ENCODE measurements around the gene RXFP4.

GRCh38 chr1:155919801-155920200 lies 21.6 kb upstream of the RXFP4 start:
- no peak for TF ChIP-seq CTCF (IDR thresholded peaks at IDR 0.05; ENCODE audit: insufficient read depth, low read length, poor library complexity, severe bottlenecking)
- TF ChIP-seq EZH2phosphoT487 (conservative IDR thresholded peaks at IDR 0.05; ENCODE audit: low read length) = no peak

Data from SU-DHL-6 (cell line).